NCI-H2227 (cell line): ENCODE measurements around the gene ARHGAP25.

Experiments
- DNase-seq: peaks from one replicate; lab custom pipeline; 2025; ENCODE audit not compliant: unreplicated experiment; lab: John Stamatoyannopoulos, UW

Gene ARHGAP25

DNA sequence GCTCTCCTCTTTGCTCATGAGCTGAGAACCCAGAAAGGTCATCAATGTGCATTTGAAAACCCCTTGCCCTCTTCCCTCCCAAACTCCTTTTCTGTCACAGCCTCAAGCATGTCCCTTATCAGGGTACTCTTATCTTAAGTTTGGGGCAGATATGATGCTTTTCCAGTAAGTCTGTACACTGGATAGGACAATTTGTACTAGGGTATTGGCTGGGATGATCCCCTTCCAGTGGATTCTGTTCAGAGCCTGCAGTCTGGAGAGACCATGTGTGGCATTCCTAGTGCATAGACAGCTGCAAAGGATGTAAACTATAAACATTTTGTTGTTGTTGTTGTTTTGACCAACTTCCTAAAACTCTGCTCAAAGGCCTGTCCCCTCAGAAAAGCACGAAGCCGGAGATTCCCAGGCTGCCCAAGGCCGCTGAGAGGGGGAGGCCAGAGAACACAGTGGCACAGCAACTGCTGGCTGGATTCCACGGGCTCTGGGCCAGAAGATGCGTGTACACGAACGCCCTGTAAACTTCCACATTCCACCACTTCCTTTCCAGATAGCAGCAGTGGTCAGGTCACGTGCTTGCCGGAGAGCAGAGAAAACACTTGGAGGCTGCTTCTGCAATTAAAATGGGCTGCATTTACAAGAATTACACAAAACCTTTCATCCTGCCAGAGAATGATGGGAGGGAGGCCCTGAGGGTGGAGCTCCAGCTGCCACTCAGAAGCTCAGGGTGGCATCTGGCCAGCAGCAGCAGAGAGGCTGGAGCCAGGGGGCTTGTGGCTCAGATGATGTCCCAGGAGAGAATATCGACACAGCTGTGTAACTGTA is 94.5 kb downstream of the ARHGAP25 start:
- DNase-seq, result peak; percentile 62

DNA sequence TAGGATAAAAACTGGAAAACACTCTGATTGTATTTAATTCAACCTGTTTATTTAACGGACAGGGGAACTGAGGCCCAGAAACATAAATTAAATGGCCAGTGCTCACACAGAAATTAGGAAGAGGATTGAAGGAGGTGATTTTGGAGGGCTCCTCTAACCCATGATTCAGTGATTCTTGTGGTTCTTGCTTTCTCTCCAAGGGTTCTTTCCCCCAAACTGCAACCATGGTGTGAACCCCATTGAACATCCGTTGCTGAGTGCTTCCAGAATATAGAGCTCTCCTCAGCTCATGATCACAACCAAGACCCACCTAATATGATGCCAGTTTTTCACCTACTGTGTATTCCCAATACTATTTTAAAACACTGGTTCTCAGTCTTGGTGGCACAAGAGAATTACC is 95.1 kb downstream of the ARHGAP25 start:
- no peak for DNase-seq

DNA sequence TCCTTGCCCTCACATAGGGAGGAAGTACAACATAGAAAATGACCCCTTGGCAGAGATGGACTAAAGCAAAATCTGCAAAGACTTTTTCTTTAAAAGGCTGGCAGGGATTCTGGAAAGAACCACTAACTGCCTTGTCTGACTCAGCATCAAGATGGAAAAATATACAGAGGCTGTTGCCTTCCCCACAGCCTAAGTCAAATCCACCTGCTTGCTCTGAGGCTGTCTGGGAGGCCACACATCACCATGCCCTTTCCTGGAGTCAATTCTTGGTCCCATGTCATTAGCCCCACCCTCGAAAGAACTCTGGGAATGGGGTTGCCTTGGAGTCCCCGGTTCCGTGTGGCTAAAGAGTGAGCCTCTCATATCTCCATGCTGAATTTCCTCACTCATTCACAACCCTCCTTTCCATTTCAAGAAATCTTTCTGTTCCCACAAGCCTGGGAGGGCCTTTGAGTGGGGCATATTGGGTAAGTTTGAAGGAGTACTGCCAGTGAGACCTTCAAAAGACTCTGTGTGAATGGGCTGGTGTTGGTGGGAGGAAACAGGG is 97.1 kb downstream of the ARHGAP25 start:
- no peak for DNase-seq

DNA sequence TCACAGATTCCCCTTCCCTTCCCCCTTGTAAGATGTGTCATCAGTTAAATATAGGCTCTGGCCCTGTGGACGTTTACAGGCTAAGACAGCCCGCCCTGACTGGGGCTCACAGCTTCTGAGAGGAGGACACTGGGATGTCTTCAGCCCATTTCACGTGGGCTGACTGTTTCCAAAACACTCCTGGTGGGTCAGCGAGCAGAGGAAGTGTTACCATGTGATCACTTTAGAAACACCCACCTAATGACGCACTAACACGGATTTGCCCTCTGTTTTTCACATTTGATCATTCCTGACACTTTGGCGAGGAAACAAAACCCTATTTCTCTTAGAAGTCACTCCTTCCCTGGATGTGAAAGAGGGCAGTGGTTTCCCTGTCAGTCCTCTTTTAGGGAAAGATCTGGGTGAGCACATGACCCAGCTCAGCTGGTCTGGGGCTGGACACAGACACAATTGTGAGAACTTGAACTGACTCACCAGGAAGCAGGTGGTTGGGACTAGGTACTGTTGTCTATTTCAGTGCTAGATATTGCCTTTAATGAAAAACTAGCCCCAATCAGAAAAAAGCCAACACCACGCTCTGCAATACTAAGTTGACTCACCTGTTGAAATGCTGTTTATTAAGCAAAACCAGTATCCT is 97.7 kb downstream of the ARHGAP25 start:
- no peak for DNase-seq

DNA sequence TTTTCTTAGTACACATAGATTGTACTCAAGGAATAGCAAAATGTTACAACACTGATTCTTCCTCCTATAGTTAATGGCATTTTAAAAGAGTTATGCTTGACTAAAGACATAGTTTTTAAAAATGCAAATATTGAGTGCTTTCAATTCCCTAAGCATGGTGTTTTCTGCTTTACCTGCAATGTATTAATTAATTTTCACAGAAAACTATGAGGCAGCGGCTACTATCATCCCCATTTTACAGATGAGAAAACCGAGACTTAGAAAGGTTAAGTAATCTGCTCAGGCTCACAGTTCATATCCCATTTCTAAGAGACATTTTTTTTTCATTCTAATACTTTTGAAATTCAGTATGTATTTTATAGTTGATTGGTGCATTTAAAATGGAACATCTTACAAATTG is 98.6 kb downstream of the ARHGAP25 start:
- no peak for DNase-seq

DNA sequence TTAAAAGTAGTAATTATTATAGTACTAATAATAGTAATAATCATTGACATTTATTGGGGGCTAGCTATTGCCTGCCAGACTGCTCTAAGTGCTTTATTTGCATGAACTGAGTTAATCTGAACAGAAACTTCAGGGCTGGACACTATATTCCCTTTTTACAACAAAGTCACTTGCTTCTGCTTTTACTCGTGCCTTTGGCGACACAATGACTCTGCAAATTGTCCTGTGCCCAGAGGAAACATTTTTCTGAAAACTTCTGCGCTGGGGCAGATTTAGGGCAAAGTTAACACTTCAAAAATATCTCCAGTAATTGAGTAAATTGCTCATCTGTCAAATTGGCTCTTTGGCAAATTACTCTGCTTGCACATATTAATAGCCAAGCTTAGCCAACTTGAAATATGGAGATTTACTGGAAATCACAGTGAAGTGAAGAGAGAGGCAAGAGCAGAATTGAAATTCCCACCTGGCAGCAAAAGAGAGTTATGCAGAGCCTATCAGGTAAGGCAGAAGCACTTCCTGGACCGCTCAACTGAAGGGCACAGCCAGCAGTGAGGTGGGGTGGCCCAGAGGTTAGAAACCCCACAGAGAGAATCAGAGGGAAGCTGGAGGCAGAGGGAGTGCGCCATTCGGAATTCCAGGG is 100.2 kb downstream of the ARHGAP25 start:
- no peak for DNase-seq

DNA sequence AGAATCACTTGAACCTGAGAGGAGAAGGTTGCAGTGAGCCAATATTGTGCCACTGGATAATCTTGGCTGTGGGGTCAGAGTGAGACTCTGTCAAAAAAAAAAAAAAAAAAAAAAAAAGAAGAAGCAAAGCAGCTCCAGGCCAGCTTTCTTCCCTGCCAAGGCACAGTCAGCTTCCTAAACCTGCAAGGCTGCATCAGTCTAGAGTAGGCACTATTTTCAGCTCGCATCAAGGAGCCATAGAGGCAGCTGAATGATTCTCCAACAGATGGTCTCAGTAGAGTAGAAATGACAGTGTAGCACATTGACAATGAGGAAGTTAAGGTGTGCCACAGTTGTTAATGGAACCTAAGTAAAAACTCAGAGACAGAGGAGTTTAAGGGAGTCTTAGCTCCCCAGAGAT is 101.0 kb downstream of the ARHGAP25 start:
- no peak for DNase-seq

DNA sequence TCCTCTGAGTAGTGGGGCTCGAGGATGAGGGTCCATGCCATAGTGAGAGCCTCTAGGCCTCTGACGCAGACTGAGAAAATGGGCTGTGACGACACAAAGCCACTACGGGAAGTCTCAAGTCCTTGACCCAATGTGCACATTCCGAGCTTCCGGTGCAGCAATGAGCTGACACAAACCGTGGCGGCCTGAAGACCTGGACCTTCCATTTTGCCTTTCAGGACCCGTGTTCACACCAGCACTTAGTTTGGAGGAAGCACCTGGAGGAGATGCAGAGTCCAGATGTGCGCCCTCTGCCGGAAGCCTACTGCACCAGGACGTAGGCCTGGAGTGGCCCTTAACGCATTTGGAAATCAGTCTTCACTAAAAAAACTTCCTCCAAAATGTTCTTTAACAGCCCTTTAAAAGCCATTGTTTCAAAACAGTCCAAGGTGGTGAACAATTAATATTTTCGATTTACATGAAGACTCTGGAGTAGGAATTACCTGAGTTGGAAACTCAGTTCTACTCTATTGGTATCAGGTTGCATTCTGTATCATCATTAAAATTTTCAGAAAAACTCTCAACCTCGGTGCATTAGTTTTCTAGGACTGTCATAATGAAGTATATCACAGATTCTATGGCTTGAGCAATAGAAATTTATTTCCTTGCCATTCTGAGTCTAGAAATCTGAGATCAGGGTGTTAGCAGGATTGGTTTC is 102.7 kb downstream of the ARHGAP25 start:
- no peak for DNase-seq

DNA sequence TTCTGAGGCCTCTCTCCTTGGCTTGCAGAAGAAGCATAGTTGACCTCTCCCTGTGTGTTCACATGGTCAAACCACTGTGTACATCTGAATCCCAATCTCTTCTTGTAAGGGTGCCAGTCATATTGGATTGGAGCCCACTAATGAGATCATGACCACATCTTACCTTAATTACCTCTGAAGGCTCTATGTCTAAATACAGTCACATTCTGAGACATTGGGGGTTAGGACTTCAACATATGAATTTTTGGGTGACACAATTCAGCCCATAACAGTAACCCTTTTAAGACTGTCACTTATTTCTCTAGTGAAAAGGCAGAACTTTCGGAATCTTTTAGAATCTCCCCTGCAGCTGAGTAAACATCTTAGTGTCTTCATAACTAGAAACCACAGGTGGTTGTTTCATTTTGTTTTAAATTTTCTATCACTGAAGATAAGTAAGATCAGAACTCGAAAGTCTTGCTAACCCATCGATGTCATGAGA is 103.3 kb downstream of the ARHGAP25 start:
- no peak for DNase-seq

DNA sequence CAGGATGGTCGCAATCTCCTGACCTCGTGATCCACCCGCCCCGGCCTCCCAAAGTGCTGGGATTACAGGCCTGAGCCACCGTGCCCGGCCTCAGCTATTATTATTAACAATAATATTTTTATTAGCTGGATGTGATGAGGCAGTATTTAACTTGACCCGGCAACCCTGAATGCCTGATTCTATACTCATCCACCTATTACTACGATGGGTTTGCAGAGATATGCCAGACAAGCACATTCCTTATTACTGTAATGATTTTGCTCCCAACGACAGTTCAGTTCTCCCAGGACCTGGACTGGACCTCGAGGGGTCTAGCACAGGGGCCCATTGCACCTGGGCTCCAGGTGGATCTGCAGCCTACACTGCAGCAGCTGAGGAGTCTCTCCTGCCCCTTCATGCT is 104.0 kb downstream of the ARHGAP25 start:
- no peak for DNase-seq

DNA sequence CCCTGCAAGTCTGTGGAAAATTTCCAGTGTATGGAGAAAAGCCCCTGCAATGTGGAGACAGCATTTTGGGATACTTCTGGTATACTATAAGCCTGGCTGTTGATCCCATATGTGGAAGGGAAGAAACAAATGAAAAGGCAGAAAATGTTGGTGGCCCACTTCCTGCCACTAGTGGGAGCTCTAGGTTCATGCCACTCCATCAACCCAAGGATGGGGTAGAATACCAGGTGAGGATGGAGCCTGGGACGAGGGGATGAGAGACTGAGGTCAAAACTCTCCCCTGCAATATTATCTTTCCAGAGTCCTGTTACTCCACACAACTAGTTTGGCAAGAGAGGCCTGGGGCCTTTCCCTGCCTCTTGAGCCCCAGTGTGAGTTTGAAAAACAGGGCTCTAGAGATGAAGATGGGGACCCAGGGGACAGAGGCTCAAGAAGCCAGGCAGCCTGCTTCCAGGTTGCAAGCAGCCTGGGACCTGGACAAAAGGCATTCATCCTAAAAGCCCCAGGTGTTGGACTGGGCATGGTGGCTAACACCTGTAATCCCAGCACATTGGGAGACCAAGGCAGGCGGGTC is 104.7 kb downstream of the ARHGAP25 start:
- DNase-seq, result no peak

DNA sequence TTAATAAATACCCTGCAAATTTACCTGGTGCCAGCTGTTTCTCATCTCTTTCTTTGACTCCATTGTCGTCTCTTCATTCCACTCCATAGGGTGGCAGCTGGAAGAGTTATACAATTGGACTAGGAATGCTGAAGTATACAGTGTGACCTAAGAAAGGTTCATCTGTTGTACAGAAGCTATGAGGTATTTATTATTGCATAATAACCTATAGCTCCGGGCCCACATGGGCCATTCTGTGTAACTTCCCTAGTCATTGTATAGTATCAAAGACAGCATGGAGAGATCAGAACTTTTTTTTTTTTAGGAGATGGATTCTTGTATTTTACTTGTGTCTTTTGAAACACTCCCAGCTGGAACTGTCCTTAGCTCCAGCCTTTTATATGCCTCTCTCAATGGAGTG is 110.4 kb downstream of the ARHGAP25 start:
- DNase-seq, result no peak

DNA sequence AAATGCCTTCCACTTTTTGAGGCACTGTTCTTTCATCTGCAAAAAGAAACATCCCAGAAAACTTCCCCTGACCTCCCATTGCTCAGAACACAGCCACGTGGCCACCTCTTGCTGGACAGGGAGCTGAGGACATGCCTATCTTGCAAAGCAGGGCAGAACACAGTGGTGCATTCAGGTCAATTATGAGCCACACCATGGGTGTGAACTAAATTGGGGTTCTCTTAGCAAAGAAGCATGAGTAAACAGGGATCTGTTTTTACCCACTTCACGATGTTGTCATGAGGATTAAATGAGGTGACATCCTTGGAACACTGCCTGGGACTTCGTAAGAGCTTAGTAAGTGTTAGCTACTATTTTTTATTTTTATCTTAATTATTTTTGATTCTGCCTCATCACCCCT is 111.5 kb downstream of the ARHGAP25 start:
- no peak for DNase-seq

DNA sequence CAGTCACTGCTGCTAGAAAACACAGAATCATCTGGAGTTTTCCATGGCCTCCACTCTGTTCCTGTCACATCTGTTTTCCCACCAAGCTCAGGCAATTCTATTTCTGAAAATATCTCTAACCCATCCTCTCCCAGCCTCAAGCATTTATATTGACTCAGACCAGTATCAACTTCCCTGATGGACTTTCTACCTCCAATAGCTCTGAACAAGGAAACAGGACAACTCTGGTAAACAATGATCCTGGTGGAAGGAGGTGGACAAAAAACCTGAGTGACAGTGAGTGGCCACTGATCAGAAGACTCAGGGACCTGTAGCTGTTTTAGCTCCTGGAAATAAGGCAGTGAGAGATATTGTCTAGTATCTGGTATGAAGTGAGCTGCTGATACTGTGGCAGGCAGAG is 113.1 kb downstream of the ARHGAP25 start:
- no peak for DNase-seq

DNA sequence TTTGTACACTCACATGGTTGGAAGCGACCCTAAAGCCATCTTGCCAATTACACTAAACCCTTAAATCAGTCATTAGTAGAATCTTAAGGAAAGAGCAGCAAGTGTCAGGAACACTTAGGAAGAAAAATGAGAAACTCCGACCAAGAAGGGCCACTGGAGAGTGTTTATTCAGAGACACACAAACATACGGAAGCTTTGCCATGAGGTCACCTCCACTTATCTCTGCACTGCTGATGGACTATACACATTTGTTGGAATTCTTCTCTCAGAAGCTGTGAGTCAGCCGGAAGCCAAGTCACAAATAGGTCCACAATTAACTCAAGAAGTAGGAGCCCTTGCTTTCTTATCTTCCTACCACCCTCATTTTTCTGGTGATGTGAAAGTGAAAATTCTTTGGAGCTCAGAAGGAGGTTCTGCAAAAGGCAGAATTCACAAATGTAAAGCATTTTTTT is 115.0 kb downstream of the ARHGAP25 start:
- DNase-seq, result no peak

DNA sequence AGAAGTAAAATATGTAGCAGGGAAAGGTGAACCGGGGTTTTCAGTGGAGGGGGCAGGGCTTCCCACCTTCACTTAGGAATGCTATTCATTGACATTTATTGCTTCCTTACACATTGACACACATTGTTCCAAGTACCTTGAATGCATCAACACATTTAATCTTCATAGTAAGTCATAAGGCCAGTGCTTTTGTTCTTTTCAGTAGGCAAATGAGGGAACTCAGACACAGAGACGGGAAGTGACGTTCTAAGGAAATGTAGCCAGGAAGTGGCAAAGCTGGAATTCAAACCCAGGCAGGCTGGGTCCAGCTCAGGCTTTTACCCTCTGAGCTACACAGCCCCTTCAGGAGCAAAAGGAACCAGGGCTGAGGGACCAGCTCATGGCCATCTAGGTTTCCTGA is 115.9 kb downstream of the ARHGAP25 start:
- DNase-seq, result no peak

DNA sequence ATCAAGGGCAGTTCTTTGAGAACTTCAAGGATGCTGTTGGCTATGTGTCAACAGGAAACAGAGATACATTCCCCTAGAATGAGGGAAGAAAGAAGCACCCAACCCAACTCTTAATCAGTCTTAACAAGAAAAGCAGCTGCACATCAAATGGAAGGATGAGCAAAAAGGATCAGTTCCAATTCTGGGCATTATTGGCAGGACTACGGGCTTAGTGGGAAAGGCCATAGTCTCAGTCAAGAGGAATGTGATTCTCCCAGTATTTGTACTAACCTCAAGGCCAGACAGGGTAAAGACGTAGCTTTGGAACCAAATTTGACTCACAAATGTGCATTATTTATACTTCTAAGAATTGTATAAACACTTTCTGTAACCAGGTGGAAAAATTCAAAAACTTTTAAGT is 118.4 kb downstream of the ARHGAP25 start:
- no peak for DNase-seq

DNA sequence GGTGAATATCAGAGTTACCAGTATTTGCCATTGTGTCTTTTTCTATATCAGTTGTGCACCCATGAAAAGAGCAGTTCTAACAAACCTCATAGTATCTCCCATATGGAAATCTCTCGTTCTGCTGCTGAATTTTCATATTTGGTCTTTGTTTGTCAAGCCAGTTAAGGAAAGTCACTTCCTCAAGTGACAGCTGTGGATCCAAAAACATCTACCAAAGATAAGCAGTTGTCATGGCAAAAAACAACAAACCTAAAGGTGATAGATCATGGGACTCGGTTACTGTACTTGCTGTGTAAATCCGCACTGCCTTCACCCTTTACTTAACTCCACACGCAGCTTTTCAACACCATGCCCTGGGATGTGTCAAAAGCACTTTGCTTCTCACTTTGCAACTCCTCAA is 119.3 kb downstream of the ARHGAP25 start:
- no peak for DNase-seq

DNA sequence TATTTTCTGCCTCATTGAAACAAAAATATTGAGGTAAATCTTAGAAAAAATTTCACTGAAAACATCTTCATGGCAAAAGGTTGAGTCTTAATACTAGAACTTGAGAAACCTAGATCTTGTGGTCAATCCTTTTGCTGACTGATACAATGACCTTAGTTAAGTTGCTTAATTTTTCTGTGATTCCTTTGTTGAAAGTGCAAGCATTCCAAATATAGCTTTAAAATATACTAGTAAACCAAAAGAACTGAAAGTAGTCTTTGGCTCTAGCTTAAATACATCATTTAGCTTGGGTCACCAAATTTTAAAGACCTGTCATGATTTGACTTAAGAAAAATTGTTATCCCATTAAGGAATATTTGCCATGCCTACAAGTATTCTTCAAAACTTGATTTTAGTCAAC is 119.9 kb downstream of the ARHGAP25 start:
- DNase-seq, result no peak

DNA sequence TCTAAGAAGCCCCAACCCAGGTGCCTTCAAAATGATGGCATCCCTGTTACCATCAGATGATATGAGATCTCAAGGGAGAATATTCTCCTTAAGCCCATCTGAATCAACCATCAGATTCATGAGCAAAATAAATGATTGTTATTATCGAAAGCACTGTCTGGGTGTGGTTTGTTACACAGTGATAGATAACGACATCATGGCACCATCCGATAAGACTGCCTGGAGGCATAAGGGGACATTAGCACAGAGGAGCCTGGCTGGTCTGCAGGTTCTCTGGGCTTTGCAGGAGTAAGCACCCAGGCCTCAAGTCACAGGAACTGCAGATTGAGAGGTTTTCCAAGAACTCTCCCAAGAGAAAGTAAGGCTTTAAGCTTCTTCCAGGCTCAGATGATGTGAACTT is 120.9 kb downstream of the ARHGAP25 start:
- DNase-seq, result no peak
